ENCODE data around the gene EIF2S3B. TPM values are rescaled to one million over a fixed set of nuclear protein-coding genes. Genes with fewer than 3 reads are reported as not detected.

EIF2S3B gene
- 15.0 and 23.9 TPM in 2 replicates for total RNA-seq (ENCODE audit: low replicate concordance)

DNA sequence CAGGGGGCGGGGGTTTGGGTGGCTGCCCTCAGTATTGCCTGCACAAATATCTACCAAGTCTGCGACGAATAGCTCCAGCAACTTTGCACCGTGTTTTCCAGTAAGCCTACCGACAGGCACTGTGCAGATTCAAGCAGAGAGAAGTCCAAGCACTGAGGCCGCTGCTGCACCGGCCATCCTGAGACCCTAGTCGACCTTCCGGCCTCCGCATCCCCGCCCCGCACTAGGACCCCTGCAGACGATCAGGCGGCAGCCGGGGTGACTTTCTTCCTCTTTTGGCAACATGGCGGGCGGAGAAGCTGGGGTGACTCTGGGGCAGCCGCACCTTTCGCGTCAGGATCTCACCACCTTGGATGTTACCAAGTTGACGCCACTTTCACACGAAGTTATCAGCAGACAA lies at the start of gene EIF2S3B:
Gene EIF2S3B, plus strand, starts transcription at position 271 of the 400 bp plus-strand sequence. Its CDS starts 13 bp downstream, at position 284.

Other genes starting within 250 kb of the EIF2S3B start
- gene KLRD1, start 198.0 kb upstream of the EIF2S3B start, total RNA-seq (ENCODE audit: low replicate concordance) = under 0.01 TPM in 2 replicates
- not detected in 2 replicates for gene KLRK1, start 115.8 kb upstream of the EIF2S3B start, total RNA-seq (ENCODE audit: low replicate concordance)
- not detected in 2 replicates for gene KLRC4, start 96.1 kb upstream of the EIF2S3B start, total RNA-seq (ENCODE audit: low replicate concordance)
- gene KLRC3, start 85.3 kb upstream of the EIF2S3B start, total RNA-seq (ENCODE audit: low replicate concordance) = not detected in 2 replicates
- gene KLRC2, start 69.9 kb upstream of the EIF2S3B start, total RNA-seq (ENCODE audit: low replicate concordance) = not detected in 2 replicates
- not detected in 2 replicates for gene KLRC1, start 52.5 kb upstream of the EIF2S3B start, total RNA-seq (ENCODE audit: low replicate concordance)
- gene MAGOHB, start 107.7 kb downstream of the EIF2S3B start, total RNA-seq (ENCODE audit: low replicate concordance) = 18.8 and 26.8 TPM in 2 replicates
- 0.15 and 0.82 TPM in 2 replicates for gene STYK1, start 168.2 kb downstream of the EIF2S3B start, total RNA-seq (ENCODE audit: low replicate concordance)
- gene YBX3, start 217.4 kb downstream of the EIF2S3B start, total RNA-seq (ENCODE audit: low replicate concordance) = 62.0 and 134 TPM in 2 replicates